Hypothalamus (tissue), 51 donors: ENCODE measurements around the gene WNT1.

ENCODE experiments used
- DNase-seq, 51 donors: peaks; one replicate each; lab custom pipeline; 2025; lab: John Stamatoyannopoulos, UW

Gene WNT1

DNA sequence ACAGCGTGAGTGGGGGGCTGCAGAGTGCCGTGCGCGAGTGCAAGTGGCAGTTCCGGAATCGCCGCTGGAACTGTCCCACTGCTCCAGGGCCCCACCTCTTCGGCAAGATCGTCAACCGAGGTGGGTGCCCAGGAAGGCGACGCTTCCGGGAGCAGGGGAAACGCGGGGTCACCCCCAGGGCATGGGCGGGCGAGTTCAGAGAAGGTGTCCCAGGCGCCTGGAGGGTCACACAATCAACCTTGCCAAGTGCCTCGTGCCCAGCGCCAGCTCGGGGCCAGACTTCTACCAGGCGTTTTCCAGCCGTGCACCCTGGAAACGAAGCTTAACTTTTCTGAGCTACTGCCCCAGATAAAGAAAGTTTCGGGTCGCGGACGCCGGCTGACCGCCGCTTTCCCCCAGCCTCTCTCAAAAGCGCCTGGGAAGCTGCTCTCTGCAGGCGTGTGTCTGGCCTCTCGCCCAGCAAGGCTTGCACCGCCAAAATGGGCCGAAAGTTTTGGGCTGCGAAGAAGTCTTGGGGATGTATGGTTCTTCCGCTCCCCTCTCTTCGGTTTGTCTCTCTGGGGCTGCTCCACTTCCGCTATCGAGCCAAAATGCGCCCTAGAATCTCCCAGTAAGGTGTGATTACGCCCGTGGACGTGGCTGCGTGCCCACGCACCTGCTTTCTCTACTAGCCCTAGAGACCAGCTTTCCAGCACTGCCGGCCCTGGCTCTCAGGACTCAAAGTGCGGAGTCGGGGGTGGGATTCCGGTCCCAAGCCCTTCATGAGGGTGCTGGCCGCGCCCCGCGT lies 1.7 kb downstream of the WNT1 start:
- DNase-seq, result no peak

DNA sequence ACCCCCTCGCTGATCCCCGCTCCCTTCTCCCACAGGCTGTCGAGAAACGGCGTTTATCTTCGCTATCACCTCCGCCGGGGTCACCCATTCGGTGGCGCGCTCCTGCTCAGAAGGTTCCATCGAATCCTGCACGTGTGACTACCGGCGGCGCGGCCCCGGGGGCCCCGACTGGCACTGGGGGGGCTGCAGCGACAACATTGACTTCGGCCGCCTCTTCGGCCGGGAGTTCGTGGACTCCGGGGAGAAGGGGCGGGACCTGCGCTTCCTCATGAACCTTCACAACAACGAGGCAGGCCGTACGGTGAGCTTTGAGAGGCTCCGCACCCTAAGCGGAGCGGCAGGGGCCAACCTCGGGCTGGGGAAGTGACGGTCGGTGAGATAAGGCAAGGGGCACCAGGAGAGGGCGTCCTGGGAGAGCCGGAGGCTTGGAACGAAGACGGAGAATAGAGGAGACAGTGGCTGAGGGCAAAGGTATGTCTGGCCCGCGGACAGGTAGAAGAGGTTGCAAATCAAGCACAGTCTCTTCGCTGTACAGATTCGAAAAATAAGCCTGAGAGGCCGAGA lies 2.3 kb downstream of the WNT1 start:
- DNase-seq, result no peak

DNA sequence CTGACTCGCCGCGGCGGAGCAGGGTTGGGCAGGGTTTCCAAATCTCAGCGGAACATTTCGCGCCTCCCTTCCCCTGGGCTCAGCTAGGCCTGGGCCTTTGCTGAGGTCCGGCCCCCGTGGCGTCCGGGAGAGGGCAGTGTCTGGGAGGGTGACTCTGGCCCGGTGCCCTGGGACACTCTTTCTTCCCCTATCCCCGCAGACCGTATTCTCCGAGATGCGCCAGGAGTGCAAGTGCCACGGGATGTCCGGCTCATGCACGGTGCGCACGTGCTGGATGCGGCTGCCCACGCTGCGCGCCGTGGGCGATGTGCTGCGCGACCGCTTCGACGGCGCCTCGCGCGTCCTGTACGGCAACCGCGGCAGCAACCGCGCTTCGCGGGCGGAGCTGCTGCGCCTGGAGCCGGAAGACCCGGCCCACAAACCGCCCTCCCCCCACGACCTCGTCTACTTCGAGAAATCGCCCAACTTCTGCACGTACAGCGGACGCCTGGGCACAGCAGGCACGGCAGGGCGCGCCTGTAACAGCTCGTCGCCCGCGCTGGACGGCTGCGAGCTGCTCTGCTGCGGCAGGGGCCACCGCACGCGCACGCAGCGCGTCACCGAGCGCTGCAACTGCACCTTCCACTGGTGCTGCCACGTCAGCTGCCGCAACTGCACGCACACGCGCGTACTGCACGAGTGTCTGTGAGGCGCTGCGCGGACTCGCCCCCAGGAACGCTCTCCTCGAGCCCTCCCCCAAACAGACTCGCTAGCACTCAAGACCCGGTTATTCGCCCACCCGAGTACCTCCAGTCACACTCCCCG lies 3.0 kb downstream of the WNT1 start:
- peak in 3 of 51 donors; percentile 15 to 52 (median 30) for DNase-seq

DNA sequence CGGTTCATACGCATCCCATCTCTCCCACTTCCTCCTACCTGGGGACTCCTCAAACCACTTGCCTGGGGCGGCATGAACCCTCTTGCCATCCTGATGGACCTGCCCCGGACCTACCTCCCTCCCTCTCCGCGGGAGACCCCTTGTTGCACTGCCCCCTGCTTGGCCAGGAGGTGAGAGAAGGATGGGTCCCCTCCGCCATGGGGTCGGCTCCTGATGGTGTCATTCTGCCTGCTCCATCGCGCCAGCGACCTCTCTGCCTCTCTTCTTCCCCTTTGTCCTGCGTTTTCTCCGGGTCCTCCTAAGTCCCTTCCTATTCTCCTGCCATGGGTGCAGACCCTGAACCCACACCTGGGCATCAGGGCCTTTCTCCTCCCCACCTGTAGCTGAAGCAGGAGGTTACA lies 3.6 kb downstream of the WNT1 start:
- no peak for DNase-seq

DNA sequence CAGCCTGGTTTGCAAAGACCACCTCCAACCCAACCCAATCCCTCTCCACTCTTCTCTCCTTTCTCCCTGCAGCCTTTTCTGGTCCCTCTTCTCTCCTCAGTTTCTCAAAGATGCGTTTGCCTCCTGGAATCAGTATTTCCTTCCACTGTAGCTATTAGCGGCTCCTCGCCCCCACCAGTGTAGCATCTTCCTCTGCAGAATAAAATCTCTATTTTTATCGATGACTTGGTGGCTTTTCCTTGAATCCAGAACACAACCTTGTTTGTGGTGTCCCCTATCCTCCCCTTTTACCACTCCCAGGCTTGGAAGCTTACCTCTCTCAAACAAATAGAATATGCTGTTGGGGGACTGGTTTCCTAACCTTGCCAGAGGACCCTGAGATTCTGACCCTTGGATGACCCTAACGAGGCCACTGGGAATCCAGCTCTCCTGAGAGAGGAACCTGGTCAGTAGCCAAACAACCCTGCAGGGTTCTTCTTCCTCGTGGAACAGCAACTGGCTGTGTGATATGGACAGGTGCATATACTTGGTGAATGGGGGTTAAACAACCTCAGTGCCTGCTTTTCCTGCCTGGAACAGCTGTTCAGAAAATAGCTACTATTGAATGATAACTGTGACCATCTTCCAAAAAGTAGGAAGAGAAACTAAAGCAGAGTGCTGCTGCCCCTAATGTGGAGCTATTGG lies 4.4 kb downstream of the WNT1 start:
- no peak for DNase-seq

DNA sequence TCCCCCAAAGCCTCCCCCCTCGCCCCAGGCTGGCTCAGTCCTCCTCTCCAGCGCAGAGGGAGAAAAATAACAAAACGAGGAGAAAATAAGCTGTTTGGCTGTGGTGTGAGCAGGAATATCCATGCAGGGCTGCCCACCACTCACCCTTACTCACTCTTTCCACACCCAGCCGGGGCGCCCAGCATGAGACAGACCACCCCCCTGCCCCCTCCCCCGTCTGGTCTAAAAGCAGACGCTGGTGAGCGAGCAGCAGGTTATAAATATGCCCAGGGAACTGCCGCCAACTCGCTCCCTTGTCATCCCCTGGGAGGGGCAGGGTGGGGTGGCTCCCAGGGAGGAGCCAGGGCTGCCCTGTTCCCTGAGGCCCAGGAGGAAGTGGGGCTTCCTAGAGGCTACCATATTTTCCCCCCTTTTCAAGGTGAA lies 7.4 kb downstream of the WNT1 start:
- DNase-seq, result peak in 1 of 51 donors; percentile 46

DNA sequence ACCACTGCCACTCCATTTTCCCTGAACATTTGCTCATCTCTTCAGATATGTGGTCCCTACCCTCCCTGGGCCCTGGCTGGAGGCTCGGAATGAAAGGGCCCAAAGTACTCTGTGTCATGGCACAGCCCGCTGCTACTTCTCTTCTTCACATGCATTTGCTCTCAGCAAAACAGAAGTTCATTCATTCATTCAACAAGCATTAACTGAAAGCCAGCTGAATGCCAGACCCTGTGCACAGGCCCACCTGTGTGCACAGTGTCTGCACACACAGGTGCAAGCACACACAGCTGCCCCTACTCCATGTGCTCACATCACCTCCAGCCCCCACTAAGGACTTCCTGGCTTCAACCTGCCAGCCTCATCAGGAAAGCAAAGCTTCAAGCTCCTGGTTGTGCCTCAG lies 7.8 kb downstream of the WNT1 start:
- DNase-seq, result no peak

DNA sequence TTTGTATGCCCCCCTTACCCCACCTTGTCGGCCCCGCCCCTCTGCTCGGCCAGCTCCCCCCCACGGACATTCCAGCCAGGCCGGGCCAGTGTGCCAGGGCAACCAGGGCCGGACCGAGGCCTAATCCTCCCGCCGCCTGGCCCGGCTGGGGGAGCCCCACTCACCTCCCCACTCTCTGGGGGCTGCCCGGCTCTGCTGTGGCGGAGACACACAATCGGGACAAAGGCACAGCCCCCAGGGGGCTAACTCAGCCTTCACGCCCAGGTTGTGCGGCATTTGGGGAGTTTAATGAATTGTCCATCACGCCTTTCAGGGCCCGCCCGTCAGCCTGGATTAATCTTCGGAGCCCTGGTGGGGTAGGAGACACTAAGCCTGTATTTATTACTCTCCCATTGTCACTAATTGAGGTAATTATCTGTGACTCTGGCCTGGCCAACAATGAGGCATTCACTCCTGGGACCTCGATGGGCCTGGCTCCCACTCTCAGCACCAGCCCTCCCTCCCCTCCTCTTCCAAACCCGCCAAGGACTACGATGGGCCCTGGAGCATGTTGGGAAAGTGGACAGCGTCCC lies 8.7 kb downstream of the WNT1 start:
- DNase-seq, result no peak

DNA sequence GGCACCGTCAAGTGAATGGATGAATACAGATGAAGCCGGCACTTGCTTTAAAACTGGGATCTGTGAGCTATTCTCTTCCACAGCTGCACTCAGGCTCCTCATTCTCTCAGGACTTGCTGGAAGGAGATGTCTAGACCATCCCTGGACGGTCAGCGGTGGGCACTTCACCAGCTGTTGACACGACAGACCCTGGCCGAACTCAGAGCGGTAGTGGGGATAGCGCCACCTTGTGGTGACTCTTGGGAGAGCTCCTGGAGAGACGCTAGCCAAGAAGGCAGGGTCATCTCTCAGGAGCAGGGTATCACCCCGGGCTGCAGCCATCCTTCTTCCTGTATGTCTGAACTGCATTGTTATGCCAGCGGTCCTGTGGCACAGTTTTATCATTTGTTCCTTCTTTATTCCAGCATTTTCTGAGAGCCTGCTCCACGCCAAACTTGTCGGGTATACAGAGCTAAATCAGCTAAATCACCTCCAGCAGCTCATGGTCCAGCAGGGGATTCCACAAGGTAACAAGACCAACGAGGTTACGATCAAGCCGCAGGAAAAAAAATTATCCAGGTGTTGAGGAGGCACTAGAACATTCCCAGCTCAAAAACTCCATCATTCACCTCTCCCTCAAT lies 10.0 kb downstream of the WNT1 start:
- DNase-seq, result peak in 31 of 51 donors; percentile 12 to 74 (median 29)

DNA sequence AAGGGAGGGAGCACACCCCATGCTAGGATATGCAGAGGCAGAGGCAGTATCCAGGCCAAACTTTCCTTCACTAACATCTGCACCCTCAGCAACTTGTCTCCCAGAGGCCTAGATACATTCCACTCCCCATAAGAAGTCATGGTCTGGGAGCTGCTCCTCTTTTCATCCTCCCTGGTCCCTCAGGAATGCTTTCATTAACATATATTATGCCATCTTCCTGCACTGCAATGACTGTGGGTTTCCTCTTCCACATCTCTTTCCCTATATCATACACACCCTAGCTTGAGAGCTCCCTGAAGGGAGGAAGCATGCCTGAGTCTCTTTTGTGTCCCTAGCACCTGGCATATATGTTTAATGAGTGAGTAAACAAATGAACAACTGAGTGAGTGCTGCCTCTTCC lies 12.4 kb downstream of the WNT1 start:
- DNase-seq, result no peak

DNA sequence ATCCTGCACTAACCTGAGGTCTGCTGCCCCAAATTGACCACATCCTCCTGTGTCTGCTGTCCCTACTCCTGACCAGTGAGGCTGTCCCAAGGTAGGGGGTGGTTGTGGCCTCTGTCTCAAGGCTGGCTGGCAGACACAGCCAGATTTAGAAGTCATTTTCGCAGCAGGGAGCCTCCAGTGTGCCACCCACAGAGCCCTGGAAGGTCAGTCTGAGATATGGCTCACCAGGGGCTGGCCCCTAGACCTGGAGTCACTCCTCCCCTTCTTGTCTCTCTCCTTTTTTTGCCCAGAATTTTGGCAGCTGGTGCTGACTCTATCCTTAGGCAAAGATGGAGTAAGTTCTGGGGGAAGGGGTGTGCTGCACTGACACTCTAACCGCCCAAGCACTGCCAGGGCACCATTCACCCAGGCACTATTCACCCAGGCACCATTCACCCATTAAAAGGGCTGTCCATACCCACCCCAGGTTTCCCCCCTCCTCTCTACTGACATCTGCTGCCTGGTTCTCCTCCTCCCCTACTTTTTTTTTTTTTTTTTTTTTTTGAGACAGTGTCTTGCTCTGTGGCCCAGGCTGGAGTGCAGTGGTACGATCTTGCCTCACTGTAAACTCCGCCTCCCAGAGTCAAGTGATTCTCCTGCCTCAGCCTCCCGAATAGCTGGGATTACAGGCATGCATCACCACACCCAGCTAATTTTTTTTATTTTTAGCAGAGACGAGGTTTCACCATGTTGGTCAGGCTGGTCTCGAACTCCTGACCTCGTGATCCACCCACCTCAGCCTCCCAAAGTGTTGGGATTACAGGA lies 13.3 kb downstream of the WNT1 start:
- no peak for DNase-seq

DNA sequence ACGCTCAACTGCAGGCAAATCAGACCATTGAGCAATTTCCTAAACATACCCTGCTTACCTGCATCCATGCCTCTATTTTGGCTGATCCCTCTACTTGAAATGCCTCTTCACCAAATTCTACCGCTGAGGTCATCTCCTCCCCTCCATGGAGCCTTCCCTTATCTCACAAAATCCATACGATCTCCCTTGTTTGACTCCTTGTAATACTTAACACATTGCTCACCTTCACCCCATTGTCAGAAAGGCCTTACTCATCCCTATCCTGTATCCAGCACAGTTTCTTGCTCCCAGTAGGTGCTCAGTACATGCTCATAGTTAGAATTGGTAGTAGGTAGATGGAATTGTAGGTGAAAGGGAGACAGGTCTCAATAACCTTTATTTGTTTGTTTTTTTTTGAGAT lies 15.7 kb downstream of the WNT1 start:
- no peak for DNase-seq

DNA sequence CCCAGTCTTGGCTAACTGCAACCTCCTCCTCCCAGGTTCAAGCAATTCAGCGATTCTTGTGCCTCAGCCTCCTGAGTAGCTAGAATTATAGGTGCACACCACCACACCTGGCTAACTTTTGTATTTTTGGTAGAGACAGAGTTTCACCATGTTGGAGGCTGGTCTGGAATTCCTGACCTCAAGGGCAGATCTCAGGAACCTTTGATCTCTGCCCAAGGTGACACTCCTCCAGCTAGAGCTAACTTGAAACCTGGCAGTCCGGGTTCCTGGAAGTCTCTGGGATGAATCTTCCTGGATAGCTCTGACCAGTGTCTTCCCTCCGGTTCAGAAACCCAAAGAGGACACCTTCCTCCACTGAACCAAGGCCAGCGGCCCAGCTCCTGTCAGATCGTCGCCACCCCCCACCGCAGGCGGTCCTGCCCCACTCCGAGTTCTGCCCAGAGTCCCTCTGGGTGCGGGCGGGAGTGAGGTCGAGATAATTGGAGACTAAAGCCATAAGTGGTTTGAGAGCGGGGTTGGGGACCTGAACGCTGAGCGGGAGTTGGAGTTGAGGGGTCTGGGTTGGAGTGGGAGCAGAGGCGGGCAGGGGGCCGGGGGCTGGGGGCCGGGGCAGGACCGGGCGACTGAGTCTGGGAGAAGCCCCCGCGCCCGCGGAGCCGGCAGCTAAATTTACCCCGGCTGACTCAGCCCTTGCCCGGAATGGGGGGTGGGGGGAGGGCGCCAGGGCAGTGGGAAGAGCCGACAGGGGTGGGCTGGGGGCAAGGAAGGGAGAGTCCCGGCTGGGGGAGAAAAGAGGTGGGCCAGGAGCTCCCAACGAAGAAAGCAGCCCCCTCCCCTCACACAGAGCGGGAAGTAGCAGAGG lies 16.3 kb downstream of the WNT1 start:
- DNase-seq, result no peak

DNA sequence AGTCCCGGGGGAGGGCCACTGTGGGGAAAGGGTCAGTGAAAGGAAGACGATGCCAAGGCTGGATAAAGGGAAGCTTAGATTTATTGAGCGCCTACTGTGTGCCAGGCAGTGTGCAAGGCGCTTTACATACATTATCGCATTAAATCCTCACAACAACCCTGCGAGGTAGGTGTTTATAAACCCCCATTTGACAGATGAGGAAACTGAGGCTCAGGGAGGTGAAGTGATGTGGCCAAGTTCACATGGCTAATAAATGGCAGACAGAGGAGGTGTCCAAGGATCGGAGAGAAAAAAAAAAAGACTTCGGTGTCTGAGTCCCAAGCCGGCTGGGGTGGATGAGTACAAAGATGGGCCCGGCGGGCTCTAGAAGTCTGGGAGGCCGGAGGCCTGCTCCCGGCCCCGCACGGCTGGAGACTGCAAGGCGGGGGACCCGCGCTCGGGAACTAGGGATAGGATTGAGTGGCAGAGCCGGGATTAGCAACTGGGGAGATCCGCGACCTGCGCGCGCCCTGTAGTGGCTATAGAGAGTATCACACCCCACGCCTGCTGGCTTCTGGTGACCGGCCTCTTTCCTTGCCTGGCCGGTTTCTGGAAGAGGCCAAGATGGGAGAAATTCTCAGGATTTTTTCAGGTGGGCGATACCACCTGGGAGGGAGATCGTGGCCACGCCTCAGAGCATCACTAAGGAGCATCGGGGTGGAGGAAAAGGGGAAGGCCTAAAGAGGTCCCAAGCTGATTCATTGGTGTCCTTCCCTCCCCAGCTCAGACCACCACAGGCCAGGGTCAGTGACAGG lies 17.2 kb downstream of the WNT1 start:
- DNase-seq, result peak in 44 of 51 donors; percentile 6 to 84 (median 60)

DNA sequence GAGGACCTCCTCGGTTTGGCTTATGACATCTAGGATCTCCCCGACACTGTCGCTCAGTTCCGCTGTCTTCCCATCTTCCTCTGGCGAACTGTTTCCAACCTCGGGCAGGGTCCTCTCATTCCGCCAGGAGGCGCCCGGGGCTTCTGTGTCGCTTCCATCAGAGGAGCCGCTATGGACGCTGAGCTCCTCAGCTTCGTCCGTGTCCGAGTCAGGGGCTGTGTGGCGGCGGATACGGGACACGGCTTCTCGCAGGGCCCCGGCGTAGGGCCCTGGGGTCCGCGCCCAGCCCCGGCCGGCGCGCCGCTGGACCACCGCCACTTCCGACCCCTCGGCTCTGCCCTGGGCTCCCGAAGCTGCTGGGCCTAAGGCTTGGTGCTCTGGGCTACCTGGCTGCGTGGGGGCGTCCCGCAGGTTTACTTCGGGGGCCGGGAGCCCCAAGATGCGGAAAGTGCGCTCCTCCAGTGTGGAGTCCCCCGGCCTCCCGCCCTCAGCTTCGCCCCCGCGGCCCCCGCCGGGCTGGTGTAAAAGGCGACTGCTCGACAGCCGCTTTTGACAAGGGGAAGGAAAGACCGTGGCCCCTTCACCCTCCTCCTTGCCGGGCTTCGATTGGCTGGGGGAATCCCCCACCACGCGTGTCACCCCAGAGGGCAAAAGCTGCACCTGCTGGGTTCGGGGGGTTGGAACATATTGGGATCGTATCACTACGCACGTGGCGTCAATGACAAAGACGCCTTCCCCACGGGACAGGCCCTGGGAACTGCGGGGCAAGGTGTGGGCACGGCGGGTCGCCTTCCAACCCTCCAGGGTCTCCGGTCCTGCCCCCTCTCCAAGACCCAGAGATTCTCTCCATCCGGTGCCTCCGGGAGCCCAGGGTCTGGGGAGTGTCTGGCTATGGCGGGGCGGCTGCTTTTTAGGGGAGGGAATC lies 18.9 kb downstream of the WNT1 start:
- DNase-seq, result peak in 36 of 51 donors; percentile 7 to 79 (median 49)

DNA sequence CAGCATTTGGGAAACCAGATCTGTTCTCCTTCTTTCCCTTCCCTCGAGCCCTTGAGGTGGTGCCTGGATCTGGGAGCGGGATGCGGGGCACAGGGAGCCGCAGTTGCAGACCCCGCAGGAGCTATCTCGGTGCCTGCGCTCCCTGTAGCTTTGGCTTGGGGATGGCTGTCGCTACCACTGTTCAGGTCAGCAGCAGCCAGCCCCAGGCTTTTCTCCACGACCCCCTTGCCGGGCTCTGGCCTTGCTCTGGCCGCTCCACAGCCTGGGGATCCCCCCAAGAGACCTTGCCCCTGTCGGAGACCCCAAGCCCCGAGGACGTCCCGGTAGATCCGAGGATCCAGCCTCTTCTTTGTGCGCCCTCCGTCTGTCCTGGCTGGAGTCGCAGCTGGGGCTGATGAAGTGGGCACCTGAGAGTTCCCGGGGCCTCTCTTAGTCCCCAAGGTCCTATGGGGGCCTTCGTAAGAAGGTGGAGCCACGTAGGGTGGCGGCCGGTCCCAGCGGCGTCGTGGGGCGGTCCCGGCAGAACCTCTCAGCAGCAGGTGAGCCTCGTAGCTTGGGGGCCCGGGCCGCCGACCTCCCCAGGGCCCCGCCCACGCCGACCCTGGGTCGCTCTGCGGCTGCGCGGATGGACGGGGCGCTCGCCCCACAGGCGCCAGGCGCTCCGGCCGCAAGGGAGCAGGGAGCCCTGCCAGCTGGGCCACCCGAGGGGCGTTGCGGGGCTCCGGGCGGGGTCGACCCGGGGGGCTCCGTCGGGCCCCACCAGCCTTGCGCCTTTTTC lies 19.8 kb downstream of the WNT1 start:
- no peak for DNase-seq
